ENCODE data around the gene PAN2. TPM values are rescaled to one million over a fixed set of nuclear protein-coding genes. Genes with fewer than 3 reads are reported as not detected.

PAN2 gene
- total RNA-seq, 1 donor = 23.0 TPM

DNA sequence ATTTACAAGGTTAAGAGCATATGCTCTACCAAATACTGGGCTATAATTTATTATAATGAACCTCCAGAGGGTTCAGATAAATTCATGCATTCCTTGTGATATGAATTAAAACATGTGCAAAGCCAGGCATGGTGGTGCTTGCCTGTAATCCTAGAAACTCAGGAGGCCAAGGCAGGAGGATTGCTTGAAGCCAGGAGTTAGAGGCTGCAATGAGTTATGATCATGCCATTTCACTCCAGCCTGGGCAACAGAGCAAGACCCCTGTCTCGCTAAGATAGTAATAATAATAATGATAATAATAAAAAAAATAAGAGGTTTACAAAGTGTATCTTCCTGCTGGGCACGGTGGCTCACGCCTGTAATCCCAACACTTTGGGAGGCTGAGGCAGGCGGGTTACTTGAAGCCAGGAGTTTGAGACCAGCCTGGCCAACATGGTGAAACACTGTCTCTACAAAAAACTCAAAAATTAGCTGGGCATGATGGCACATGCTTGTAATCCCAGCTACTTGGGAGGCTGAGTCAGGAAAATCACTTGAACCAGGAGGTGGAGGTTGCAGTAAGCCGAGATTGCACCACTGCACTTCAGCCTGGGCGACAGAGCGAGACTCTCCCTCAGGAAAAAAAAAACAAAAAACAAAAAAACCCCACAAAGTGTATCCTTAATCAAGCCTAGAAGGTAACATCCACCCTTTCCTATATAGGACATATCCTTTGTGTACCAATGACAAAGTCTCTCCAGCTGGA, 26.4 kb downstream of the PAN2 start:
- TF ChIP-seq, protein P1, sequence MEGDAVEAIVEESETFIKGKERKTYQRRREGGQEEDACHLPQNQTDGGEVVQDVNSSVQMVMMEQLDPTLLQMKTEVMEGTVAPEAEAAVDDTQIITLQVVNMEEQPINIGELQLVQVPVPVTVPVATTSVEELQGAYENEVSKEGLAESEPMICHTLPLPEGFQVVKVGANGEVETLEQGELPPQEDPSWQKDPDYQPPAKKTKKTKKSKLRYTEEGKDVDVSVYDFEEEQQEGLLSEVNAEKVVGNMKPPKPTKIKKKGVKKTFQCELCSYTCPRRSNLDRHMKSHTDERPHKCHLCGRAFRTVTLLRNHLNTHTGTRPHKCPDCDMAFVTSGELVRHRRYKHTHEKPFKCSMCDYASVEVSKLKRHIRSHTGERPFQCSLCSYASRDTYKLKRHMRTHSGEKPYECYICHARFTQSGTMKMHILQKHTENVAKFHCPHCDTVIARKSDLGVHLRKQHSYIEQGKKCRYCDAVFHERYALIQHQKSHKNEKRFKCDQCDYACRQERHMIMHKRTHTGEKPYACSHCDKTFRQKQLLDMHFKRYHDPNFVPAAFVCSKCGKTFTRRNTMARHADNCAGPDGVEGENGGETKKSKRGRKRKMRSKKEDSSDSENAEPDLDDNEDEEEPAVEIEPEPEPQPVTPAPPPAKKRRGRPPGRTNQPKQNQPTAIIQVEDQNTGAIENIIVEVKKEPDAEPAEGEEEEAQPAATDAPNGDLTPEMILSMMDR (IDR thresholded peaks at IDR 0.05; ENCODE audit: insufficient read depth, low read length) = no peak
- DNase-seq (ENCODE audit: low read depth) = no peak
- H3K4me3 ChIP-seq (ENCODE audit: low read depth, low read length) = no peak overlapping the region

DNA sequence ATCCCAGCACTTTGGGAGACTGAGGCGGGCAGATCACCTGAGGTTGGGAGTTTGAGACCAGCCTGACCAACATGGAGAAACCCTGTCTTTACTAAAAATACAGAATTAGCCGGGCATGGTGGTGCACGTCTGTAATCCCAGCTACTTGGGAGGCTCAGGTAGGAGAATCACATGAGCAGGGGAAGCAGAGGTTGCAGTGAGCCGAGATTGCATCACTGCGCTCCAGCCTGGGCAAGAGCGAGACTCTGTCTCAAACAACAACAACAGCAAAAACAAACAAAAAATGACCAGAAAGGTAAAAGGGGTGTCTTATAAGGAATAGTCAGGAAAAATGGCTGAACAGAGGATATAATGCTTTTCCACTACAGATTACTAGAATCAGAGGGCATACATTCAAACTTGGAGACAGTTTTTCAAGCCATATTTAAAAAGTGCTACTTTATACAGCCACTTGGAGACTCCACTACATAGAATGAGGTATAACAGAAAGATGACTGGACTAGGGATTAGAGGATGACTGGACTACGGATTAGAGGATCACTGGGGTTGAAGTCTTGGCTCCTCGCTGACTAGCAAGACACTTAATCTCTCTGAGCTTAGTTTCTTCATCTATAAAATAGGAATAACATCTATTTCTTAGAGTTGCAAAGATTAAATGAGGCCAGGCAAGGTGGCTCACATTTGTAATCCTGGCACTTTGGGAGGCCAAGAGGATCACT, 28.8 kb downstream of the PAN2 start:
- DNase-seq (ENCODE audit: low read depth) = no peak
- H3K4me3 ChIP-seq (ENCODE audit: low read depth, low read length) = no peak overlapping the region
- TF ChIP-seq, protein P1 (IDR thresholded peaks at IDR 0.05; ENCODE audit: insufficient read depth, low read length) = no peak

DNA sequence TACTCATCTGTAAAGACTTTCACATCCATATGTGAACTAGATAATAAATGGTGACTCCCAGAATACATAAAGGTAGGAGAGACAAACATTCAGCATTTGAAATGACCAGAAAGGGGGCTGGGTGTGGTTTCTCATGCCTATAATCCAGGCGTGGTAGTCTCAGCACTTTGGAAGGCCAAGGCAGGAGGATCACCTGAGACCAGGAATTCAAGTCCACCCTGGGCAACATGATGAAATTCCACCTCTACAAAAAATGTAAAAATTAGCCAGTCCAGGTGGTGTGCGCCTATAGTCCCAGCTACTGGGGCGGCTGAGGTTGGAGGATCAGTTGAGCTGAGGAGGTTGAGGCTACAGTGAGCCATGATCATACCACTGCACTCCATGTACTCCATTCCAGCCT, 29.5 kb downstream of the PAN2 start:
- DNase-seq (ENCODE audit: low read depth) = no peak
- H3K4me3 ChIP-seq (ENCODE audit: low read depth, low read length) = no peak overlapping the region
- TF ChIP-seq, protein P1 (IDR thresholded peaks at IDR 0.05; ENCODE audit: insufficient read depth, low read length) = no peak

DNA sequence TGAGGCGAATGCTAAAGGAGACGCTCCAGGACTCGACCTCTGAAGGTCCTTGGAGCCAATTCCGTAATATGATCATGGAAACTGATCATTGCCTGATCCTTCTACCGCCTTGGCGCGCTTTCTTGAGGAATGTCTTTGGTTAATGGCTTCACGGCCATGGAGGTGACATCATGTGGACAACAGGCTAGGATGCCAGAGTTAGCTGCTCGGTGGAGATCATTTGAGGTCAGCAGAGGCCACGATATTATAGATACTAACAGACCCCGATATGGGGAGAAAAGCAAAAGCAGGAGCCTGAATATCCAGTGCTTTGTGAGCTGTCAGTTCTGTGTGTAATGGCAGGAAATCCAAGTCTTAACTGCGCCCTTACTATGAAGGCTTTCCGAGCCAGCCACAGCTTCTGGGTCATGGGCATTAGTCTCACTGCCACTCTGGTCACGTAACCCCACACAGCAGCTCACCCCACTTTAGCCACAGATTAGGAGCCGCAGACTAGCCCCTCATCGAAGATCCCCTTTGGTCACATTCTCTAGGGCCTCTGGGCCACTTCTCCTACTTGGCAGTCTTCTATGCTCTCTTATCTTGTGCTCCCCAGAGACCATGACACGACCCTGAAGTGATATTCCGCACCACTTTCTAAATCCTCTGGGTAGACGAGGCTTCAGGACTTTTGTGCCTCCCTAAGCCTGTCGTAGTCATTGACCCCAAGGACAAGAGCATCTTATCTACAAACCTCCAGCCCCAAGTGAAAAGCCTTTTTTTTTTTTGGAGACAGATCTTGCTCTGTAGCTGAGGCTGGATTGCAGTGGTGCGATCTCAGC, 32.9 kb downstream of the PAN2 start:
- peak overlapping the region; percentile 71 for H3K4me3 ChIP-seq (ENCODE audit: low read depth, low read length)
- TF ChIP-seq, protein P1 (IDR thresholded peaks at IDR 0.05; ENCODE audit: insufficient read depth, low read length) = no peak
- no peak for DNase-seq (ENCODE audit: low read depth)

DNA sequence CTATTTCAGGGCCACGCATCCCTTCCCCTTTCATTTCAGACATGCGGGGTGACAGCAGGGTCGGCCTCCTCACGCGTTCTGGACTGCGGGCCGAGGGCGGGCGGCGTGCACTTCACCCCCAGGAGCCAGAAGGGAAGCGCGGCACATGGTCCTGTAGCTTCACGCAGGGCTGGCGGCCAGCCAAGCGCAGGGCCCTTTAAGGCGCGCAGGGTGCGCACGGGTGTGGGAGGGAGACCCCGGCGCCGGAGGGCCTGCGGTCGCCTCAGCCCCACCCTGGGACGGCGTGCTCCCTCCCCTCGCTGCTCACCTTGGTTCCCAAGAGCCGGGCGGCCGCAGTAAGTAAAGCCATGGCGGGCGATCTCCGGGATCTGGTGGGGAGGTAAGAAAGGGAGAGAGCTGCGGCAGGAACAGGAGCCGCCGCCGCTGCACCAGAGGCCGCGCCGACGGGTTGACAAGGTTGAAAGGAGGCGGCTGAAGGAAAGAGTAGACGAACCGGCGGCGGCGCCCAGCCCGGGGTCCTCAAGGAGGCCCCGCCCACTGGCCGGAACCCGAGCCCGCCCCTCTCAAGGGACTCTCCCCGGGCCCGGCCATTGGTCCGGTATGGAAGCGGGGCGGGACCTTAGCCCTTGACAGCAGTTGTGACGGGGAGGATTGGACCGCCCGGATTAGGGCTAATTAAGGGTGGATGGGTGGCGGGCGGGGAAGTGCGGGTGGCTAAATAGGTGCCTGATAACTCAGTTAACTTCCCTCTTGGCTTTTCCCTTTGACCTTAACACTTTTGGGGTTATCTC, 33.8 kb downstream of the PAN2 start, which contains the start of gene CS:
Gene CS (minus strand): TSS at position 478 of the 791 bp plus-strand sequence. CDS start 129 bp downstream, at position 349.
- H3K4me3 ChIP-seq (ENCODE audit: low read depth, low read length) = peak within 1 kb of the TSS; percentile 91
- TF ChIP-seq, protein P1 (IDR thresholded peaks at IDR 0.05; ENCODE audit: insufficient read depth, low read length) = no peak
- DNase-seq (ENCODE audit: low read depth) = peak; percentile 96

DNA sequence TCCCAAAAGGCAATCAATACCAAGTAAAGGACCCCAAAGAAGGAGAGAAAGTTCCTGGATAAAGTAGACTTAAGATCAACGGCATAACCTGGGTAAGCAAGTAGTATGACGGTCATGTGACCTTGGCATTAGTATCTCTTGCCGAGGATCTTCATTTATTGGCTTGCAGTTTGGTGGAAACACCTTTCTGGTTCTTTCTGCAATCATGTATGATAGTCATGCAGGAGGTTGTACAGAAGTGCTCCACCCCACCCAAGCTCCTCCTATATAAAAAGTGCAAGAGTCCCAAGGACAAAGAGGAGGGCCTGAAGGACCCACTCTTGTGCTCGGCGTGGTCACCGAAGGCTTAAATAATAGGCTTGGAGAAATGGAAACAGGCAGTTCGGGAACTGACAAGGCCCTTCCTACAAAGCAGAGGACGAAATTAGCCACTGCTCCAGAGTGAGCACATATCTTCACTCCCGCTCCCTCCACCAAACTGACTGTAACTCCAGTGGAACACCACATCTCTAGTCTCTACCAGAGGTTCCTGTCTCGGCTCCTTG, 34.4 kb downstream of the PAN2 start:
- DNase-seq (ENCODE audit: low read depth) = no peak

More for the DNA sequence above, 34.4 kb downstream of the PAN2 start:
- H3K4me3 ChIP-seq (ENCODE audit: low read depth, low read length) = peak overlapping the region; percentile 91
- TF ChIP-seq, protein P1 (IDR thresholded peaks at IDR 0.05; ENCODE audit: insufficient read depth, low read length) = no peak

Data from fibroblast of the aortic adventitia (primary cell).